PFSK-1 (cell line): Measurements from ENCODE around the gene DOCK4.

Experiments used
- SIN3A ChIP-seq: IDR thresholded peaks from 2 replicates; pipeline ENCODE4 v1.6.1; 2012; ENCODE audit warnings: mild to moderate bottlenecking, low read length, moderate library complexity, borderline replicate concordance; ENCODE audit not compliant: insufficient read depth
- TAF1 ChIP-seq: IDR thresholded peaks from 2 replicates; pipeline ENCODE4 v1.6.1; 2012; ENCODE audit warnings: low read length, control low read depth, borderline replicate concordance; ENCODE audit not compliant: insufficient read depth
- TF ChIP-seq, protein P1 (sequence below), 2 experiments: IDR thresholded peaks; 2 replicates each; pipeline versions ENCODE4 v1.6.1 to v1.8.0; 2011 to 2012; ENCODE audit warnings: low read depth in 2 of 2, low read length in 2 of 2, control low read depth in 1 of 2, inconsistent platforms in 1 of 2, mild to moderate bottlenecking in 1 of 2, moderate library complexity in 1 of 2; ENCODE audit not compliant: insufficient read depth in 1 of 2

DNA sequence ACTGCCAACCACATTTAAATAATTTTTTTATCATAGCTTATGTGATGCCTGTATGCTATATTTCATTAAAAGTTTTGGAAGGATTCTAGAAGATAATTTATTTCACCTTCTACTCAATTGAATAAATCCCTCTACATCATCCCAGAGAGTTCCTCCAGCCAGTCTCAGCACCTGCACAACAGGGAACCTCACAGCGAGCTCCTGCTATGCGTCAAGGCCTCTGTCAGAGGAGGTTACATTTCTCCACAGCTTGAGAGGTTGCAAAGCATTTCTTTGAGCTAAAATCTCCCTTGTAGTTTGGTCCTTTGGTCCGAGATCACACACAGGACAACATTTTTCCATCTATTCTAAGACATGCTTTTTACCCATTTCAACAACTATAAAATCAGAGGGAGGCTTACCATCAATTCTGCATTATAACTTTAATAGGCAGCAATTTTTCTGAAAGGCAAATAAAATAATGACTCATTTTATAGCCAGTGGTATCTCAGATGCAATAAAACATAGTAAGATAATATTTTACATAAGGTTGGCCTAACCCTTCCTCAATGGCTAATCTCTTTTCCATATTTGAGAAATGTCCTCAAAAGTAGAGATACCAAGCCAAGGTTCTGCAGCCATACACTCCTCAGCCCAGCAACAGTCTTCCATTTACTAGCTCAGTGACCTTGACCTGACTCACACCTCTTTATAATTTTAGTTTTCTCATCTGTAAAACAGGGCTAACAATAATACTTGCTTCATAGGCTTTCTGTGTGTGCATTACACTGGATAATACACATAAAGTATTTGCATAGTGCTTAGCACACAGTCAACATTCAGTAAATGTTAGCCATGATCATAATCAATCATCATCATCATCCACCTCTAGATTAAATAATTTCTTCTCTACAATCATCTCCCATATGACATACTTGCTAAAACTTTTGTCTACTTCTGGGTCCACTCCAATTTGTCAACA, 68.8 kb downstream of the DOCK4 start:
- TF ChIP-seq TAF1, result no peak
- TF ChIP-seq, protein P1, sequence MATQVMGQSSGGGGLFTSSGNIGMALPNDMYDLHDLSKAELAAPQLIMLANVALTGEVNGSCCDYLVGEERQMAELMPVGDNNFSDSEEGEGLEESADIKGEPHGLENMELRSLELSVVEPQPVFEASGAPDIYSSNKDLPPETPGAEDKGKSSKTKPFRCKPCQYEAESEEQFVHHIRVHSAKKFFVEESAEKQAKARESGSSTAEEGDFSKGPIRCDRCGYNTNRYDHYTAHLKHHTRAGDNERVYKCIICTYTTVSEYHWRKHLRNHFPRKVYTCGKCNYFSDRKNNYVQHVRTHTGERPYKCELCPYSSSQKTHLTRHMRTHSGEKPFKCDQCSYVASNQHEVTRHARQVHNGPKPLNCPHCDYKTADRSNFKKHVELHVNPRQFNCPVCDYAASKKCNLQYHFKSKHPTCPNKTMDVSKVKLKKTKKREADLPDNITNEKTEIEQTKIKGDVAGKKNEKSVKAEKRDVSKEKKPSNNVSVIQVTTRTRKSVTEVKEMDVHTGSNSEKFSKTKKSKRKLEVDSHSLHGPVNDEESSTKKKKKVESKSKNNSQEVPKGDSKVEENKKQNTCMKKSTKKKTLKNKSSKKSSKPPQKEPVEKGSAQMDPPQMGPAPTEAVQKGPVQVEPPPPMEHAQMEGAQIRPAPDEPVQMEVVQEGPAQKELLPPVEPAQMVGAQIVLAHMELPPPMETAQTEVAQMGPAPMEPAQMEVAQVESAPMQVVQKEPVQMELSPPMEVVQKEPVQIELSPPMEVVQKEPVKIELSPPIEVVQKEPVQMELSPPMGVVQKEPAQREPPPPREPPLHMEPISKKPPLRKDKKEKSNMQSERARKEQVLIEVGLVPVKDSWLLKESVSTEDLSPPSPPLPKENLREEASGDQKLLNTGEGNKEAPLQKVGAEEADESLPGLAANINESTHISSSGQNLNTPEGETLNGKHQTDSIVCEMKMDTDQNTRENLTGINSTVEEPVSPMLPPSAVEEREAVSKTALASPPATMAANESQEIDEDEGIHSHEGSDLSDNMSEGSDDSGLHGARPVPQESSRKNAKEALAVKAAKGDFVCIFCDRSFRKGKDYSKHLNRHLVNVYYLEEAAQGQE (IDR thresholded peaks at IDR 0.05; ENCODE audit: insufficient read depth in 1 of 2, low read depth in 2 of 2, low read length in 2 of 2), result no peak
- no peak for TF ChIP-seq SIN3A
